ENCODE measurements around the gene CDX1.
"Not testable (repeated sequence)": the region's sequence is repeated elsewhere in the genome, so short reads cannot be mapped to it uniquely, and the experiment has no call there.

CDX1 gene

GRCh38 chr5:150210644-150211043 lies 44.1 kb downstream of the CDX1 start:
- DNase-seq: no peak

- DNase-seq: no peak
These were observed 44.8 kb downstream of the CDX1 start for GRCh38 chr5:150211156-150212030.

- DNase-seq: no peak
These were observed 47.0 kb downstream of the CDX1 start for GRCh38 chr5:150213530-150213929.

DNA sequence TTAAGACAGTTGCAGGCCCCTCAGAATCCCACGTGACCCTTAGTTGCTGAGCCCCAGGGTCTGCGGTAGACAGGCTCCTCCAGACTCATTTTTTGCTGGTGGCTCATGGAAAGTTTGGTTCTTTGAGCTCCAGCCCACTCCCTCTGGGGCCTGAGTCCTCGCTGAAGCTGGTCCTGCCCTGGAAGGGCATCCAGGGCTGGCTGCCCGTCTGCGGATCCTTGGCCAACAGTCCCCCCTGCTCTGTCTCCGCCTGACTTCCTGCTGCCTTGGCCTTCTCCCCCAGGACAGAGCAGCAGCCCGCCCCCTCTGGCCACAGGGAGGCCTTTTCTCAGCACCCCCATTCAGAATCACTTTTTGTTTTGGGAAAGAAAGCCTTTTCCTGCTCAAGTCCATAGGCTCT lies 47.7 kb downstream of the CDX1 start:
- DNase-seq: no peak

GRCh38 chr5:150215979-150216944 lies 49.7 kb downstream of the CDX1 start:
- DNase-seq: no peak

DNA sequence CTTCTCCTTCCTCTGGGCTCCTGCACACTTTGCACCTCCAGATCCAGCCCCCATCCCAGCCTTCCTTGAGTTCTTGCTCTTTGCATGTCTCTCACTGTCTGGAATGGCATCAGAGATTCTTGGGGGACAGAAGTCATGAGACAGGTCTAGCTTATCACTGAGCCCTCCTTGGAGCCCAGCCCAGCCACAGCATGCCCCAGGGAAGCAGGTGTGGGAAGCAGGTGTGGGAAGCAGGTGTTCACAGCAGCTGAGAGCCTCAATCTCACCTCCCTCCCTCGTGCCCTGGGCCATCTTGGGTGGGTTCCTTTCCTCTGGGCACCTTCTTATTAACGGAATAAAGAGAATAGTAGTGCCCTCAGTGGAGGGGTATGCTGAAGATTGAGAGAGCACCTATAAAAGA lies 50.5 kb downstream of the CDX1 start:
- no peak for DNase-seq

- DNase-seq: peak; percentile 60
These were observed 51.5 kb downstream of the CDX1 start for GRCh38 chr5:150217873-150218692.

GRCh38 chr5:150218693-150219035 lies 52.1 kb downstream of the CDX1 start:
- no peak for DNase-seq

DNA sequence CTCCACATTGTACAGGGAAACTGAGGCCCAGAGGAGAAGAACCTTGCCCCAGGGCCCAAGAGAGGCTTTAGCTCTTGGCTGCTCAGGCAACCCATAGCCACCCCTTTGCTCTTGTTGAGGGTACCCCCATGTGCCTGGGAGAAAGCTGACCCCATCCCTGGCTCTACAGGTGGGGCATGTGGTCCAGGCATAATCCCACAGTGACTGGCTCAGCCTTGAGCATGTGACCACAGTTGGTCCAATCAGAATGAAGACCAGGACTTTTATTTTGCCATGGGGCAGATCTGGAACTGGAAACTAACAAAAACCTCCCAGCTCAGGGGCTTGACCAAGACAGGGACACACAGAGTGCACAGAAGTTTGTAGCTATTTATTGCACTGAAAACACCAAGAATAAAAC lies 52.6 kb downstream of the CDX1 start:
- DNase-seq: no peak

DNA sequence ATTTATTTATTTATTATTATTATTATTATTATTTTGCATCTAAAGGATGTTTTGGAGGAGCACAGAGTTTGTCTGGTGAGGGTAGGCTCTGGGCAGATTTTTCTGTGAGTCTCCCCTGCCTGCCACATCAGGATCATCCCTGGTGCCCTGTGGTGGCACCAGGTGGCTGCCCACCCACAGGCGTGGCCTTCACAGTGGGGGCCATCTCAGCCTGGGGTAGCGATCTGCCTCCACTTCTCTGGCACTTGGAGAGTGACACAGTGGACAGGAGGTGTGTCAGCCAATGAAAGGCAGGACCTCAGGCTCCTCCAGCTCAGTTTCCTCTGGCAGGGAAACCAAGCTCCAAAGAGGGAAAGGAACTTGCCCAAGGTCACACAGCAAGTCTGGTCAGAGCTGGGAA lies 53.3 kb downstream of the CDX1 start:
- no peak for DNase-seq

DNA sequence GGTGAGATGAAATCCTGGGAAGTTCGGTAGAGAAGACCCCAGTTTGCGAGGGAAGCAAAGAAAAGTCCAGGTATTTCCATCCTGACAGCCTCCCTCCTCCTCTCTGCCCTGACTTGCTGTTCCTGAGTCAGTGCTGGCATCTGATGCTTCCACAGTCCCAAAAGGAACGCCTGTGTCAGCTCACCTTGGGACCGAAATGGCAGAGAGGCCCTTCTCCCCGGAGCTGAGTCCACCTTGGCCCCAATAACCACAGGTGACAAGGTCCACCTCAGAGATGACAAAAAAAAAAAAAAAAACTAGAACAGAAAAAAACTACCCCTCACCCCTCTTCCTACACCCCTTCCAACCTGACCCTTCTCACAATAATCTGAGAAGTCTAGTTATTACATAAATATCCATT lies 54.9 kb downstream of the CDX1 start:
- DNase-seq: no peak

DNA sequence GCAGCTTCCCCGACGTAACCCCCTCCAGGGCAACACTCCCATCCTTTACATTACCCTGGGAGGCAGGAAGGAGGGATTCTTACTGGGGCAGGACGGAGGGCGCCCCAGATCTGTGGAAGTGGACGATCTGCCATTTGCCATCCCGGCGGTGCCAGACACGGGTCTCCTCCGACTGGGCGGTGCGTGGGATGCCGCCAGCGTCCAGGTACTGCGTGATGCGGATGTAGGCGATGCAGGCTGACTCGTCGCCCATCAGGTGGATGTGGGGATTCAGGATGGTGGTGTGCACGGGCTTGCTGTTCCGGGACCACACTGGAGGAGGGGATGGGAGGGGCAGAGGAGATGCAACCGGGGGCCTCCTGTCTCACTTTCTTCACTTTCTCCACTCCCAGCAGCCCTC lies 56.3 kb downstream of the CDX1 start:
- no peak for DNase-seq

DNA sequence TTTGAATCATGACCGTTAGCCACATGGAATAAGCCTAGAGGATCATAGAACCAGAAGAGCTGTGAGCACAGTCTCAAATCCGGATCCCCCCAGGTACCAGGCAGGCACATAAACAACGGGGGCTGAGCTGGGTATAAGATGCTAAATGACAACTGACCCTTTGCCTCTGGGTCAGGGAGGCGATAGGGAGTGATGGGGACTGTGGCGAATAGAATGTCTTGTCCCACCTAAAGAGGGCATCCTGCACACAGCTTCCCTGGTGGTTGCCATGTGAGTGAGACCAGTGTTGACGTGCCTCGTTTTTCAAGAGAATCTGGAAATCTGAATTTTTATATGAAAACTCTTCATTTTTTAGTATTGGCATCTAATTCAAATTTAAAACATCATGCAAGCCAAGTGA lies 56.9 kb downstream of the CDX1 start:
- DNase-seq: no peak

DNA sequence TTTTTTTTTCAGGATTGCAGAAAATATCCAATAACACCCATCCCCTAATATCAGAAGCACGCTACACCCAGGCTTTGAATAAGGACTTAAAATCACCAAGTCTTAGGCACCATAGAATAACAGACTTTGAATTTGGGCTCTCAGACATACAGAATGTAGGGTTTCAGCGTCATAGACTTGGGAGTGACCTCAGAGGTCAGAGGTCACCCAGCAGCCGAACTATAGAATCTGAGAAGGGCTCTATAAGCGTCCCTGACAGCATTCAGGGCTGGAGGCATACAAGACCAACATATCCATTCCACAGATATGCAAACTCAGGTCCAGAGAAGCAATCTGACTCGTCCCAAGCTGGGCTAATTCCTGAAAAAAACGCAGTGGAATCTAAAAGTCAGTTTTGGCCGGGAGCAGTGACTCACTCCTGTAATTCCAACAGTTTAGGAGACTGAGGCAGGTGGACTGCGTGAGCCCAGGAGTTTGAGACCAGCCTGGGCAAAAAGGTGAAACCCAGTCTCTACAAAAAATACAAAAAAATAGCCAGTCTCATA lies 58.0 kb downstream of the CDX1 start:
- DNase-seq: no peak

DNA sequence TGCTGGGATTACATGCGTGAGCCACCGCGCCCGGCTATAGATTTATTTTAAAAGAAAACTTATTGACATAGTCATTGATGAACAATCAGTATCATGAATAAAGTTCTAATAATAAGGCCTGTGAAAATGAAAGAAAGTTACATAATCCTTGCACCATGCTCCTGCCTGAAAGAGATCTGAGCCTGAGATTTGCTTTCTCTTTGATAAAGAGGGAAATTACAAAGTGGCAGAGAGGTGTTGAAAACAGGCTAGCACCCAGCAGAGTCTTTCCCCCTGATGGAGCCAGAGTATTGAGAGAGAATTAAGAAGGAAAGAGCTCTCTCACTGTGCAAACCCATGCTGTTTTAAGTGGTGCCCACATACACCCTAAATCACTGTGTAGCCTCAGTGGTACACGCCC lies 60.5 kb downstream of the CDX1 start:
- DNase-seq: no peak

DNA sequence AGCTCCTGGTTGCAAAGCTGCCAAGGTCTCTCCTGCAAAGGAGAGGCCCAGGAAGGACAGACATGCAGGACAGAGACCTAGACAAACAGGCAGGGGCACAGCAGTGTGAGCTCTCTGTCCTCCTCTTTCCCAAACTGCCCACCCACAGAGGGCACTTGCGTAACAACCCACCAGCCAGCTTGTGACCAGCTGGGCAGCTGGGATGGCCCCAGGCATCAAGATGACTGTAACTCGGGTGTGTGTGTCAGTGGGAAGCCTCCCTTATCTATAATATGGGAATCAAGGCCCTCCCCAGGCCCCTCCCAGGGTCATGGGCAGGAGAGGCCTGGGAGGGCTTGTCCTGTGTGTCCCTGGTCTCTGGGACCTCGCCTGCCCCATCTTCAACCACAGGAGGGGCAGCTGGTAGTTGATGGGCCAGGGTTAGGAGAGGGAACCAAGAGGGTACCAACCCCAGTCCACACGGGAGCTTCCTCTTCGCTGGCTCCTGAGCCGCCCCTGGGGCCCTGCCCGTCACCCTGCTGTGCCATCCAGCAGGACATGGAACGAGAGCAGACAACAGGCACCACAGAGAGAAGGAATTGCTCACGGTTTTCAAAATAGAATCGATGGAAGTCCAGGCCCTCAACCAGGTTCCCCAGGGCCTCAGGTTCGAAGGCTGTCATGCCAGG lies 61.2 kb downstream of the CDX1 start:
- no peak for DNase-seq

GRCh38 chr5:150229571-150229970 lies 63.0 kb downstream of the CDX1 start:
- no peak for DNase-seq

DNA sequence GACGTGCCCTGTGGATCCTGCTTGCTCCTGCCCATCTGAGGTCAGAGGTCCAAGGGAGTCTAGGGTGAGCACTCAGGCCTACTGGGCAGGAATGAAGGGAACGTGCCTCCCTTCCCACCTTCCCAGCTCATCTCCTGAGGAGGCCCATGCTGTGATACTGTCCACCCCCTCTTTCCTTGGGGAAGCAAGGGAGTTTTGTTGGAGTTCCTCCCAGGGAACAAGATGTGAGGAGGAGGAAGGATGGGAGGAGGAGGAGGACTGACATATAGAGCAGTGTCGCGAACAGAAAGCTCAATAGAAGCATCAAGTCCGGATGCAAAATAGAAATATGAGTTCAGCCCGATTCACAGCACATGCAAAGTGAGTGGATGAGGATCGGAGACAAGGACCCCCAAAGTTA lies 64.3 kb downstream of the CDX1 start:
- no peak for DNase-seq

DNA sequence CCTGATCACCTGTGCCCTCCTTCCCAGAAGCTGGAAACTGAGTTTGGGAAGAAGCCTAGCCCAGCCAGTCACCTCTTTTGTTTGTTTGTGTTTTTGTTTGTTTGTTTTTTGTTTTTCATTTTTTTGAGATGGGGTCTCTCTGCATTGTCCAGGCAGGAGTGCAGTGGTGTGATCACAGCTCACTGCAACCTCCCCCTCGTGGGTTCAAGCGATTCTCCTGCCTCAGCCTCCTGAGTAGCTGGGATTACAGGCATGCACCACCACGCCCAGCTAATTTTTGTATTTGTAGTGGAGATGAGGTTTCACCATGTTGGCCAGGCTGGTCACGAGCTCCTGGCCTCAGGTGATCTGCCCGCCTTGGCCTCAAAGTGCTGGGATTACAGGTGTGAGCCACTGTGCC lies 67.1 kb downstream of the CDX1 start:
- DNase-seq: not testable (repeated sequence)

Measured in central memory CD4-positive, alpha-beta T cell (primary cell).